Psoas muscle (tissue), 8 donors: Measurements from ENCODE around the gene MLLT1. TPM values are rescaled to one million over a fixed set of nuclear protein-coding genes. Genes with fewer than 3 reads are reported as not detected.

Experiments
- ATAC-seq, 4 donors: fragments of 200-7000 bp; cut with Tn5 transposase; one replicate each; pipeline ENCODE4 v1.9.1; 2020; ENCODE audit warnings: moderate library complexity in 3 of 4, mild to moderate bottlenecking in 2 of 4
- DNase-seq, 2 donors: peaks; one replicate each; pipeline ENCODE4 v3.0.0-alpha.2; 2020
- H3K27ac ChIP-seq: fragments of 200-600 bp; one replicate; pipeline ENCODE4 v1.8.0; 2022
- H3K27me3 ChIP-seq, 3 donors: fragments of 200-600 bp in 1 of 3; one replicate each; pipeline versions ENCODE4 v1.6.1 to v1.8.0; 2013 to 2022; ENCODE audit warnings: low read length in 2 of 3, mild to moderate bottlenecking in 2 of 3, moderate library complexity in 1 of 3; ENCODE audit not compliant: insufficient read depth in 3 of 3
- H3K36me3 ChIP-seq, 2 donors: fragments of 200-600 bp in 1 of 2; one replicate each; pipeline versions ENCODE4 v1.6.1 to v1.8.0; 2013 to 2022; ENCODE audit warnings: low read depth in 1 of 2, mild to moderate bottlenecking in 1 of 2, moderate library complexity in 1 of 2; ENCODE audit not compliant: insufficient read depth in 1 of 2
- H3K4me1 ChIP-seq: fragments of 200-600 bp; one replicate; pipeline ENCODE4 v1.8.0; 2022
- H3K4me3 ChIP-seq: fragments of 200-600 bp; one replicate; pipeline ENCODE4 v1.8.0; 2022; ENCODE audit warnings: mild to moderate bottlenecking
- H3K9me3 ChIP-seq: fragments of 200-600 bp; one replicate; pipeline ENCODE4 v1.8.0; 2022
- CTCF ChIP-seq: fragments of 200-600 bp; IDR thresholded peaks from one replicate; pipeline ENCODE4 v1.8.0; 2022; ENCODE audit warnings: antibody characterized with exemption
- WGBS, 3 donors: extraction: QIAGEN DNeasy Blood & Tissue Kit; methylation state at CpG; one replicate each; pipeline versions ENCODE4 v1.1.6 to v1.1.7; 2013; 5-methylcytosine and 5-hydroxymethylcytosine counted together
- intact Hi-C, 2 donors: fragments of 100-400 bp; cut with DNase I; formaldehyde crosslinking; loops; one replicate each; pipeline versions ENCODE4 v1.11.0 to v1.14.2; 2022
- polyA plus RNA-seq, 3 donors: library from polyadenylated mRNA; stranded (reverse); fragments of 200-250 nt; gene quantifications; one replicate each; pipeline ENCODE4 v1.2.3, GENCODE V29; 2013
- total RNA-seq, 4 donors: library from RNA; stranded (reverse); fragmentation: NEBNext Ultra II Directional in 2 of 4; extraction: Animal tissue kit (Norgen Biotek cat#: 25700) in 2 of 4; gene quantifications; one replicate each; pipeline versions ENCODE4 v1.2.1 to v1.2.4, GENCODE V29; 2021 to 2023
- donor health status: healthy with polysubstance abuse.
- donor health status: DM: no; HTN: no; CAD: no; lungs with moderate emphysema.
- donor health status: Bipolar disorder and iron deficiency.
- donor health status: healthy.
- donor health status: DM: yes; HTN: yes; CAD: no.
- donor health status: DM: no; HTN: no; CAD: no.
- donor health status: DM: no; HTN: no; CAD: no.
- donor health status: DM: yes; HTN: yes; CAD: no.

MLLT1 gene
- total and polyA plus RNA-seq, 7 donors = 24.2 to 51.7 (median 35.8) TPM

GRCh38 chr19:6216236-6216995, 63.4 kb downstream of the MLLT1 start:
- ATAC-seq (no peak), DNase-seq (peak in 1 of 2 donors; percentile 45)
- H3K36me3 ChIP-seq = peaks cover 0 to 39% of the 10 kb centered on the region in 2 donors
- peaks cover 29% of the 10 kb centered on the region for H3K4me1 ChIP-seq
- no peaks in the 10 kb centered on the region for H3K9me3 ChIP-seq
- intact Hi-C loops = loop anchor here in 1 of 2 donors (10.0 kb wide), 1 partner anchor 208 kb away; the partner anchor contains the start of gene KHSRP
- WGBS, 3 donors = 87 to 89% (median 89%) methylated on average over 30 to 36 of the region's 36 CpGs
- TF ChIP-seq CTCF = no peak
- no peak overlapping the region for H3K27ac ChIP-seq
- H3K27me3 ChIP-seq = no peaks in the 10 kb centered on the region
- H3K4me3 ChIP-seq = no peak overlapping the region

- Histone ChIP-seq H3K27me3 (no peaks in the 10 kb centered on the region), H3K27ac (no peak overlapping the region), H3K36me3 (peaks cover 0 to 40% of the 10 kb centered on the region in 2 donors), H3K4me3 (no peak overlapping the region), H3K4me1 (peaks cover 25% of the 10 kb centered on the region), H3K9me3 (no peaks in the 10 kb centered on the region)
- 84 to 93% (median 86%) methylated on average over 15 of the region's 15 CpGs for WGBS, 3 donors
- DNase-seq (peak in 1 of 2 donors; percentile 54), ATAC-seq (no peak)
- intact Hi-C loops = loop anchor here in 1 of 2 donors (10.0 kb wide), 1 partner anchor 209 kb away; the partner anchor contains the start of gene KHSRP
- TF ChIP-seq CTCF = no peak
Observed at GRCh38 chr19:6215701-6216235, 64.0 kb downstream of the MLLT1 start.

GRCh38 chr19:6214881-6215541, 64.8 kb downstream of the MLLT1 start:
- DNase-seq (peak; percentile 13 to 45), ATAC-seq (no peak)
- no peaks in the 10 kb centered on the region for H3K27me3 ChIP-seq
- H3K27ac ChIP-seq = no peak overlapping the region
- intact Hi-C loops = loop anchor here in 1 of 2 donors (10.0 kb wide), 1 partner anchor 210 kb away; the partner anchor contains the start of gene KHSRP
- H3K9me3 ChIP-seq = no peaks in the 10 kb centered on the region
- TF ChIP-seq CTCF = no peak
- peaks cover 18% of the 10 kb centered on the region for H3K4me1 ChIP-seq
- H3K4me3 ChIP-seq = no peak overlapping the region
- WGBS, 3 donors = 90 to 93% (median 92%) methylated on average over 41 of the region's 41 CpGs
- peaks cover 0 to 40% of the 10 kb centered on the region in 2 donors for H3K36me3 ChIP-seq

- no peak overlapping the region for H3K27ac ChIP-seq
- no peaks in the 10 kb centered on the region for H3K9me3 ChIP-seq
- H3K4me3 ChIP-seq = no peak overlapping the region
- H3K27me3 ChIP-seq = no peaks in the 10 kb centered on the region
- ATAC-seq (no peak), DNase-seq (peak in 1 of 2 donors; percentile 44)
- no peak for TF ChIP-seq CTCF
- H3K36me3 ChIP-seq = peaks cover 0 to 37% of the 10 kb centered on the region in 2 donors
- peaks cover 7% of the 10 kb centered on the region for H3K4me1 ChIP-seq
- intact Hi-C loops = loop anchor here in 1 of 2 donors (10.0 kb wide), 1 partner anchor 211 kb away; the partner anchor contains the start of gene KHSRP
- 90 to 91% (median 90%) methylated on average over 28 to 32 of the region's 32 CpGs for whole genome bisulfite sequencing, 3 donors
Observed at GRCh38 chr19:6213696-6214641, 65.8 kb downstream of the MLLT1 start.
